ENCODE results near the gene IFT80. TPM values are rescaled to one million over a fixed set of nuclear protein-coding genes. Genes with fewer than 3 reads are reported as not detected.
A peak's percentile ranks its signal among the peaks of the same experiment; 100 is the strongest.

The IFT80 gene
- total and polyA plus RNA-seq, 12 donors = 11.0 to 37.3 (median 22.1) TPM

DNA sequence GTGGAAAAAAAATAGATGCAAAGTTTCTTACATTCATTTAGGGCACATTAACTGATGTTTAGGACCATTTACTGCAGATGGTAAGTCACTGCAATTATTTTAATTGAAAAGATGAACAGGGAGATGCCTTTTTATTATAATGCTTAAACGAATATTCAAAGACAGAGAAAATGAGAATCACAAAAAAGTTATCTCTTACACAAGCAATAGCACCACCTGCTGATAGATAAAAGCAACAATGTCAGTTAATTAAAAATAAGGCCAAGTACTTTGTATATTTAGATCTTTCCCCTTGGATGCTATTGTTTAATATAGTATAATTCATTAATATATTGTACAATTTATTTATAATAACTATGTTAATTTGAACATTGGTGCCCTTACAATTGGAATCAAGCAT, 55.9 kb downstream of the IFT80 start:
- no peak overlapping the region for H3K27ac ChIP-seq
- intact Hi-C loops (cut with DNase I) = loop anchor here (5.0 to 10.0 kb wide), 3 partner anchors 176 to 308 kb away; no protein-coding TSS in a partner anchor
- no peaks in the 10 kb centered on the region for H3K9me3 ChIP-seq (replicated peaks in 1 of 3)
- H3K27me3 ChIP-seq = no peaks in the 10 kb centered on the region
- DNase-seq = no peak
- no peaks in the 10 kb centered on the region for H3K4me1 ChIP-seq (replicated peaks in 1 of 2)
- WGBS, 4 donors = 14 to 25% (median 20%) methylated on average over 1 of the region's 1 CpG
- H3K36me3 ChIP-seq (replicated peaks in 1 of 2) = no peaks in the 10 kb centered on the region
- TF ChIP-seq, protein P1, sequence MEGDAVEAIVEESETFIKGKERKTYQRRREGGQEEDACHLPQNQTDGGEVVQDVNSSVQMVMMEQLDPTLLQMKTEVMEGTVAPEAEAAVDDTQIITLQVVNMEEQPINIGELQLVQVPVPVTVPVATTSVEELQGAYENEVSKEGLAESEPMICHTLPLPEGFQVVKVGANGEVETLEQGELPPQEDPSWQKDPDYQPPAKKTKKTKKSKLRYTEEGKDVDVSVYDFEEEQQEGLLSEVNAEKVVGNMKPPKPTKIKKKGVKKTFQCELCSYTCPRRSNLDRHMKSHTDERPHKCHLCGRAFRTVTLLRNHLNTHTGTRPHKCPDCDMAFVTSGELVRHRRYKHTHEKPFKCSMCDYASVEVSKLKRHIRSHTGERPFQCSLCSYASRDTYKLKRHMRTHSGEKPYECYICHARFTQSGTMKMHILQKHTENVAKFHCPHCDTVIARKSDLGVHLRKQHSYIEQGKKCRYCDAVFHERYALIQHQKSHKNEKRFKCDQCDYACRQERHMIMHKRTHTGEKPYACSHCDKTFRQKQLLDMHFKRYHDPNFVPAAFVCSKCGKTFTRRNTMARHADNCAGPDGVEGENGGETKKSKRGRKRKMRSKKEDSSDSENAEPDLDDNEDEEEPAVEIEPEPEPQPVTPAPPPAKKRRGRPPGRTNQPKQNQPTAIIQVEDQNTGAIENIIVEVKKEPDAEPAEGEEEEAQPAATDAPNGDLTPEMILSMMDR (IDR thresholded peaks at IDR 0.05) = peak; percentile 18 to 61 (median 52)
- no peak for TF ChIP-seq POLR2A (IDR thresholded peaks at IDR 0.05)
- no peak overlapping the region for H3K4me3 ChIP-seq

DNA sequence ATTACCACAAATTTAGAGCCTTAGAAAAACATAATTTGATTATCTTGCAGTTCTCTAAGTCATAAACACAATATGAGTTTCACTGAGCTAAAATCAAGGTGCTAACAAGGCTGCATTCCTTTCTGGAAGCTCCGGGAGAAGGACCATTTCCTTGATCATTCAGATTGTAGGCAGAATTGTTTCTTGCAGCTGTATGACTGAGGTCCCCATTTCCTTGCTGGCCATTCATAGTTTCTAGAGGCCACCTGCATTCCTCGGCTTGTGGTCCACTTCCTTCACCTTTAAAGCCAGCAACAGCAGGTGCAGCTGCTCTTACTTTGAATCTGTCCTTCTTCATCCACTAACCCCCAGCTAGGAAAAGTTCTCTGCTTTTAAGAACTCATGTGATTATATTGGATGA, 58.7 kb downstream of the IFT80 start:
- no peak overlapping the region for H3K4me3 ChIP-seq
- no peaks in the 10 kb centered on the region for H3K27me3 ChIP-seq
- H3K27ac ChIP-seq = no peak overlapping the region
- 89 to 98% (median 96%) methylated on average over 2 of the region's 2 CpGs for WGBS, 4 donors
- intact Hi-C loops (cut with DNase I) = loop anchor here (5.0 to 10.0 kb wide), 3 partner anchors 173 to 306 kb away; no protein-coding TSS in a partner anchor
- no peak for TF ChIP-seq POLR2A (IDR thresholded peaks at IDR 0.05)
- TF ChIP-seq, protein P1 (IDR thresholded peaks at IDR 0.05) = no peak
- no peaks in the 10 kb centered on the region for H3K36me3 ChIP-seq (replicated peaks in 1 of 2)
- no peak for DNase-seq
- no peaks in the 10 kb centered on the region for H3K4me1 ChIP-seq (replicated peaks in 1 of 2)
- H3K9me3 ChIP-seq (replicated peaks in 1 of 3) = no peaks in the 10 kb centered on the region

DNA sequence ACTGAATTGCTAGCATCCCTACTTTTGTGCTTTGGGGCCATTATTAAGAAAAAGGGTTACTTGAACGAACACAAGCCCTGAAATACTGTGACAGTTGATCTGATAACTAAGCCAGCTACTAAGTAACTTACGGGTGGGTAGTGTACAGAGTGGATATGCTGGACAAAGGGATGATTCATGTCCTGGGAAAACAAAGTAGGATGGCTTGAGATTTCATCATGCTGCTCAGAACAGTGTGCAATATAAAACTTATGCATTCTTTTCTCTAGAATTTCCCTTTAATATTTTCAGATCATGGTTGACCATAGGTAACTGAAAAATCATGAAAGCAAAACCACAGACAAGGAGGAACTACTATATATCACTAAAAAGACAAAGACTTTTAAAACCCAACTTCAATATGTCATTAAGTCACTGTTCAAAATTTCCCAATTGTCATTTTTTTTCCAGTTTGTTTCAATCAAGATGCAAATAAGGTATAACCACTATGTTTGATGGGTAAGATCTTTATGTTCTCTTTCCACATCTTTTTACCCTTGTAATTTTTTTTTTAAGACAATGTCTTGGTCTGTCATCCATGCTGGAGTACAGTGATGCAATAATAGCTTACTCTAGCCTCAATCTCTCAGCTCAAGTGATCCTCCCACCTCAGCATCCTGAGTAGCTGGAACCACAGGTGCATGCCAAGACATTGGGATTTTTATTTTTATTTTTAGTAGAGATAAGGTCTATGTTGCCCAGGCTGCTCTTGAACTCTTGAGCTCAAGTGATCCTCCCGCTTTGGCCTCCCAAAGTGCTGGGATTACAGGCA, 67.7 kb downstream of the IFT80 start:
- TF ChIP-seq, protein P1 (IDR thresholded peaks at IDR 0.05) = no peak
- TF ChIP-seq POLR2A (IDR thresholded peaks at IDR 0.05) = no peak
- Histone ChIP-seq H3K4me3 (no peak overlapping the region), H3K36me3 (replicated peaks in 1 of 2) (no peaks in the 10 kb centered on the region), H3K9me3 (replicated peaks in 1 of 3) (no peaks in the 10 kb centered on the region), H3K4me1 (replicated peaks in 1 of 2) (no peaks in the 10 kb centered on the region), H3K27me3 (no peaks in the 10 kb centered on the region), H3K27ac (no peak overlapping the region)
- intact Hi-C loops (cut with DNase I) = no loop called here
- 88 to 93% (median 93%) methylated on average over 3 of the region's 3 CpGs for WGBS, 4 donors
- no peak for DNase-seq

DNA sequence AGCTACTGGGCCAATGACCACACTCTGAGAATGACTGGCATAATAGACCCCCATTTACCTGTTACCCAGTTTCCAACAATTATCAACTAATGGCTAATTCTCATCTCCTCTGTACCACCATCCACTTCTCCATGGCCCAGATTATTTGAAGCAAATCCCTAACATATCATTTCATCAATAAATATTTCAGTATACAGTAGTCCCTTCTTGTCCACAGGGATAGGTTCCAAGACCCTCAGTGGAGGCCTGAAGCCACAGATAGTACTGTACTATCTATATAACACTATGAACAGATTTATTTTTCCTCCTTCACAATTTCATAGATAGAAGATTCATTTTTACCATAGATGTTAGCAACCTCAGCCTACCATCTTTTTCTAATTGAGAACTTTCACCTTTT, 68.3 kb downstream of the IFT80 start:
- Histone ChIP-seq H3K36me3 (replicated peaks in 1 of 2) (no peaks in the 10 kb centered on the region), H3K27me3 (no peaks in the 10 kb centered on the region), H3K4me3 (no peak overlapping the region), H3K4me1 (replicated peaks in 1 of 2) (no peaks in the 10 kb centered on the region), H3K9me3 (replicated peaks in 1 of 3) (no peaks in the 10 kb centered on the region), H3K27ac (no peak overlapping the region)
- TF ChIP-seq, protein P1 (IDR thresholded peaks at IDR 0.05) = no peak
- no peak for TF ChIP-seq POLR2A (IDR thresholded peaks at IDR 0.05)
- intact Hi-C loops (cut with DNase I) = no loop called here
- DNase-seq = no peak

Measured in adrenal gland (tissue), 12 donors.